Testis (tissue), 3 donors: ENCODE results near the gene PDRG1. TPM values are rescaled to one million over a fixed set of nuclear protein-coding genes. Genes with fewer than 3 reads are reported as not detected.

Source experiments
- DNase-seq: peaks from one replicate; pipeline ENCODE4 v3.0.0-alpha.2; 2019
- H3K27ac ChIP-seq, 2 donors: fragments of 200-600 bp; sonication (generic); one replicate each; pipeline ENCODE4 v1.5.1; 2019
- H3K27me3 ChIP-seq: fragments of 200-600 bp; sonication (generic); one replicate; pipeline ENCODE4 v1.5.1; 2019
- H3K36me3 ChIP-seq: fragments of 200-600 bp; sonication (generic); one replicate; pipeline ENCODE4 v1.5.1; 2017; ENCODE audit warnings: low read depth; ENCODE audit errors: missing control alignments
- H3K4me1 ChIP-seq: fragments of 200-600 bp; sonication (generic); one replicate; pipeline ENCODE4 v1.5.1; 2019
- H3K4me3 ChIP-seq, 2 donors: fragments of 200-600 bp; sonication (generic); one replicate each; pipeline ENCODE4 v1.5.1; 2017 to 2019
- H3K9me3 ChIP-seq: fragments of 200-600 bp; sonication (generic); one replicate; pipeline ENCODE4 v1.5.1; 2017
- POLR2A ChIP-seq: fragments of 450-650 bp; IDR thresholded peaks from one replicate; pipeline ENCODE4 v1.6.1; 2017; ENCODE audit warnings: antibody characterized with exemption, mild to moderate bottlenecking, moderate library complexity
- WGBS, 2 donors: methylation state at CpG; one replicate each; pipeline ENCODE4 v1.1.5; 2018; 5-methylcytosine and 5-hydroxymethylcytosine counted together
- intact Hi-C: fragments of 100-400 bp; cut with DNase I; formaldehyde crosslinking; loops from one replicate; pipeline ENCODE4 v1.15.1; 2023; ENCODE audit warnings: low total_unique reads
- polyA plus RNA-seq: library from polyadenylated mRNA; stranded (reverse); fragments of 350-450 nt; fragmentation: Illumina TruSeq; extraction: RNeasy Lipid Tissue Mini Kit (QIAGEN cat#74804); gene quantifications from one replicate; pipeline ENCODE4 v1.2.3, GENCODE V29; 2014; ENCODE audit warnings: low read depth, low replicate concordance; ENCODE audit not compliant: insufficient read depth
- total RNA-seq, 2 donors: library from RNA; depleted of rRNA; stranded (reverse); fragments of >200 nt; gene quantifications; one replicate each; pipeline ENCODE4 v1.2.3, GENCODE V29; 2016
- TF ChIP-seq, protein P1 (sequence below), 3 experiments: fragments of 450-650 bp in 2 of 3; fragments of 200-600 bp in 1 of 3; sonication (generic) in 1 of 3; IDR thresholded peaks; one replicate each; pipeline ENCODE4 v1.5.1; 2016 to 2019; ENCODE audit warnings: antibody characterized with exemption in 3 of 3, mild to moderate bottlenecking in 2 of 3, moderate library complexity in 1 of 3

The PDRG1 gene
- total and polyA plus RNA-seq, 3 donors from 2014 or later, result 27.0 to 70.1 (median 37.5) TPM

GRCh38 chr20:31956556-31957526, 5.0 kb upstream of the PDRG1 start:
- Histone ChIP-seq H3K36me3 (no peaks in the 10 kb centered on the region), H3K27ac (no peak overlapping the region), H3K4me1 (no peaks in the 10 kb centered on the region), H3K27me3 (no peaks in the 10 kb centered on the region), H3K9me3 (no peaks in the 10 kb centered on the region), H3K4me3 (no peak overlapping the region)
- no peak for DNase-seq
- 48 to 49% methylated on average over 3 to 11 of the region's 11 CpGs for WGBS, 2 donors
- TF ChIP-seq, protein P1, sequence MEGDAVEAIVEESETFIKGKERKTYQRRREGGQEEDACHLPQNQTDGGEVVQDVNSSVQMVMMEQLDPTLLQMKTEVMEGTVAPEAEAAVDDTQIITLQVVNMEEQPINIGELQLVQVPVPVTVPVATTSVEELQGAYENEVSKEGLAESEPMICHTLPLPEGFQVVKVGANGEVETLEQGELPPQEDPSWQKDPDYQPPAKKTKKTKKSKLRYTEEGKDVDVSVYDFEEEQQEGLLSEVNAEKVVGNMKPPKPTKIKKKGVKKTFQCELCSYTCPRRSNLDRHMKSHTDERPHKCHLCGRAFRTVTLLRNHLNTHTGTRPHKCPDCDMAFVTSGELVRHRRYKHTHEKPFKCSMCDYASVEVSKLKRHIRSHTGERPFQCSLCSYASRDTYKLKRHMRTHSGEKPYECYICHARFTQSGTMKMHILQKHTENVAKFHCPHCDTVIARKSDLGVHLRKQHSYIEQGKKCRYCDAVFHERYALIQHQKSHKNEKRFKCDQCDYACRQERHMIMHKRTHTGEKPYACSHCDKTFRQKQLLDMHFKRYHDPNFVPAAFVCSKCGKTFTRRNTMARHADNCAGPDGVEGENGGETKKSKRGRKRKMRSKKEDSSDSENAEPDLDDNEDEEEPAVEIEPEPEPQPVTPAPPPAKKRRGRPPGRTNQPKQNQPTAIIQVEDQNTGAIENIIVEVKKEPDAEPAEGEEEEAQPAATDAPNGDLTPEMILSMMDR (IDR thresholded peaks at IDR 0.05), result no peak
- TF ChIP-seq POLR2A, result no peak
- intact Hi-C loops, result loop anchor here (10.0 kb wide), 1 partner anchor 132 kb away; no protein-coding TSS in a partner anchor

GRCh38 chr20:31954500-31954899, 2.7 kb upstream of the PDRG1 start:
- no peak for TF ChIP-seq POLR2A
- TF ChIP-seq, protein P1 (IDR thresholded peaks at IDR 0.05), result no peak
- Histone ChIP-seq H3K27me3 (no peaks in the 10 kb centered on the region), H3K4me3 (no peak overlapping the region), H3K27ac (no peak overlapping the region), H3K9me3 (no peaks in the 10 kb centered on the region), H3K4me1 (peaks cover 12% of the 10 kb centered on the region), H3K36me3 (no peaks in the 10 kb centered on the region)
- WGBS, 2 donors, result 47 to 67% methylated on average over 1 of the region's 1 CpG
- no peak for DNase-seq
- intact Hi-C loops, result loop anchor here (5.0 to 10.0 kb wide), 2 partner anchors 87 to 130 kb away; no protein-coding TSS in a partner anchor

GRCh38 chr20:31953556-31954148, 1.8 kb upstream of the PDRG1 start:
- Histone ChIP-seq H3K4me1 (peaks cover 12% of the 10 kb centered on the region), H3K36me3 (no peaks in the 10 kb centered on the region), H3K9me3 (no peaks in the 10 kb centered on the region), H3K27me3 (no peaks in the 10 kb centered on the region), H3K27ac (no peak overlapping the region), H3K4me3 (no peak overlapping the region)
- intact Hi-C loops, result loop anchor here (5.0 to 10.0 kb wide), 2 partner anchors 86 to 129 kb away; no protein-coding TSS in a partner anchor
- no peak for DNase-seq
- no peak for TF ChIP-seq POLR2A
- TF ChIP-seq, protein P1 (IDR thresholded peaks at IDR 0.05), result no peak
- 84 to 85% methylated on average over 5 to 6 of the region's 6 CpGs for WGBS, 2 donors

GRCh38 chr20:31951203-31951529, 680 bp downstream of the PDRG1 start:
- no peaks in the 10 kb centered on the region for H3K27me3 ChIP-seq
- no peak for TF ChIP-seq POLR2A
- TF ChIP-seq, protein P1 (IDR thresholded peaks at IDR 0.05), result no peak
- peaks cover 12% of the 10 kb centered on the region for H3K4me1 ChIP-seq
- peak overlapping the region; percentile 55 to 84 for H3K27ac ChIP-seq
- whole genome bisulfite sequencing, 2 donors, result 0 to 6% methylated on average over 6 of the region's 6 CpGs
- no peaks in the 10 kb centered on the region for H3K9me3 ChIP-seq
- intact Hi-C loops, result loop anchor here (5.0 to 10.0 kb wide), 2 partner anchors 84 to 126 kb away; no protein-coding TSS in a partner anchor
- H3K4me3 ChIP-seq, result peak overlapping the region; percentile 90 to 97
- no peak for DNase-seq
- no peaks in the 10 kb centered on the region for H3K36me3 ChIP-seq
